SU-DHL-6 (cell line): Measurements from ENCODE around the gene IFNA2.

ENCODE experiments used
- H2AFZ ChIP-seq: fragments of 200-600 bp; sonication (generic); 2 replicates; pipeline ENCODE4 v1.6.1; 2014; ENCODE audit warnings: low read depth, mild to moderate bottlenecking, moderate library complexity, mixed read lengths, antibody characterized with exemption, low read length; ENCODE audit not compliant: severe bottlenecking
- H3F3A ChIP-seq: fragments of 200-600 bp; shearing (Covaris generic); 2 replicates; pipeline ENCODE4 v1.6.0; 2016; ENCODE audit warnings: antibody characterized with exemption, mild to moderate bottlenecking; ENCODE audit not compliant: insufficient read depth
- H3K27ac ChIP-seq: fragments of 200-600 bp; sonication (generic); 2 replicates; pipeline ENCODE4 v1.5.1; 2016; ENCODE audit warnings: low read depth, mild to moderate bottlenecking, low read length, moderate library complexity, mixed read lengths
- H3K27me3 ChIP-seq: fragments of 200-600 bp; sonication (generic), shearing (Covaris generic); 2 replicates; pipeline ENCODE4 v1.6.0; 2014; ENCODE audit warnings: mild to moderate bottlenecking, low read length
- H3K36me3 ChIP-seq: fragments of 200-600 bp; sonication (generic); 2 replicates; pipeline ENCODE4 v1.6.1; 2014; ENCODE audit warnings: mild to moderate bottlenecking, low read length, mixed read lengths
- H3K4me2 ChIP-seq: fragments of 300-600, 200-600 bp; shearing (Covaris generic), sonication (generic); 2 replicates; pipeline ENCODE4 v1.6.0; 2014; ENCODE audit warnings: low read length, low read depth, mild to moderate bottlenecking; ENCODE audit not compliant: poor library complexity, severe bottlenecking
- H3K4me3 ChIP-seq: fragments of 200-600 bp; sonication (generic); 2 replicates; pipeline ENCODE4 v1.5.1; 2014; ENCODE audit warnings: antibody characterized with exemption, low read length, mild to moderate bottlenecking, mixed read lengths; ENCODE audit not compliant: insufficient read depth, poor library complexity, severe bottlenecking
- H3K79me2 ChIP-seq: fragments of 200-600 bp; sonication (generic); 2 replicates; pipeline ENCODE4 v1.6.1; 2014; ENCODE audit warnings: mild to moderate bottlenecking, low read length, moderate library complexity; ENCODE audit not compliant: insufficient read depth
- H3K9ac ChIP-seq: fragments of 200-600 bp; sonication (generic); 2 replicates; pipeline ENCODE4 v1.7.0; 2014; ENCODE audit warnings: mild to moderate bottlenecking, low read length
- H3K9me2 ChIP-seq: fragments of 200-600 bp; sonication (generic); replicated peaks from 2 replicates; pipeline ENCODE4 v1.6.1; 2014; ENCODE audit warnings: low read length; ENCODE audit not compliant: insufficient read depth
- H3K9me3 ChIP-seq: fragments of 200-600 bp; sonication (generic); 2 replicates; pipeline ENCODE4 v1.6.1; 2014; ENCODE audit warnings: low read length, mixed read lengths; ENCODE audit not compliant: insufficient read depth
- H4K20me1 ChIP-seq: fragments of 200-600 bp; sonication (generic); 2 replicates; pipeline ENCODE4 v1.6.1; 2014; ENCODE audit warnings: low read depth, mild to moderate bottlenecking, antibody characterized with exemption, low read length, moderate library complexity, mixed read lengths
- CTCF ChIP-seq: fragments of 200-600 bp; sonication (generic); IDR thresholded peaks from one replicate; pipeline ENCODE4 v1.5.1; 2017; ENCODE audit warnings: antibody characterized with exemption, mild to moderate bottlenecking, low read length, moderate library complexity; ENCODE audit not compliant: insufficient read depth, poor library complexity, severe bottlenecking
- EZH2phosphoT487 ChIP-seq: fragments of 200-600 bp; sonication (generic), shearing (Covaris generic); conservative IDR thresholded peaks from 2 replicates; pipeline ENCODE4 v1.6.1; 2018; ENCODE audit warnings: mild to moderate bottlenecking, antibody characterized with exemption, low read length, moderate library complexity, mixed read lengths

The IFNA2 gene

GRCh38 chr9:21413151-21413550, 28.0 kb upstream of the IFNA2 start:
- Histone ChIP-seq H2AFZ (no peak overlapping the region), H3K9ac (no peak overlapping the region), H3K9me2 (no peaks in the 10 kb centered on the region), H3F3A (no peaks in the 10 kb centered on the region), H3K79me2 (no peaks in the 10 kb centered on the region), H3K9me3 (no peaks in the 10 kb centered on the region), H3K27ac (no peak overlapping the region), H3K4me2 (no peak overlapping the region), H3K27me3 (no peaks in the 10 kb centered on the region), H4K20me1 (no peaks in the 10 kb centered on the region), H3K36me3 (no peaks in the 10 kb centered on the region), H3K4me3 (no peak overlapping the region)
- TF ChIP-seq CTCF (no peak), EZH2phosphoT487 (no peak)

- Histone ChIP-seq H3K79me2 (no peaks in the 10 kb centered on the region), H3K4me2 (no peak overlapping the region), H4K20me1 (no peaks in the 10 kb centered on the region), H2AFZ (no peak overlapping the region), H3K36me3 (no peaks in the 10 kb centered on the region), H3K4me3 (no peak overlapping the region), H3K9me3 (no peaks in the 10 kb centered on the region), H3K27ac (no peak overlapping the region), H3K27me3 (no peaks in the 10 kb centered on the region), H3F3A (no peaks in the 10 kb centered on the region), H3K9ac (no peak overlapping the region), H3K9me2 (no peaks in the 10 kb centered on the region)
- no peak for TF ChIP-seq EZH2phosphoT487
- TF ChIP-seq CTCF = no peak
Observed at GRCh38 chr9:21412107-21412506, 26.9 kb upstream of the IFNA2 start.

GRCh38 chr9:21408817-21409216, 23.6 kb upstream of the IFNA2 start, which contains the start of gene IFNA8:
TSS of gene IFNA8 (plus strand) at chr9:21409117. CDS start at chr9:21409177, 60 bp downstream.
- Histone ChIP-seq H3F3A (no peaks in the 10 kb centered on the region), H3K27ac (no peak within 1 kb of the TSS), H3K79me2 (no peaks in the 10 kb centered on the region), H3K4me3 (no peak within 1 kb of the TSS), H3K9me2 (no peaks in the 10 kb centered on the region), H3K36me3 (no peaks in the 10 kb centered on the region), H3K9me3 (no peaks in the 10 kb centered on the region), H4K20me1 (no peaks in the 10 kb centered on the region), H3K9ac (no peak within 1 kb of the TSS), H3K27me3 (no peaks in the 10 kb centered on the region), H3K4me2 (no peak within 1 kb of the TSS), H2AFZ (no peak within 1 kb of the TSS)
- TF ChIP-seq EZH2phosphoT487 (no peak), CTCF (no peak)
